HG02981 (cell line): Measurements from ENCODE around the gene KRTAP22-2.

Source experiments
- ATAC-seq: cut with Tn5 transposase; IDR thresholded peaks from one replicate; pipeline ENCODE4 v1.9.1; 2021; ENCODE audit warnings: mild to moderate bottlenecking, moderate library complexity; ENCODE audit not compliant: unreplicated experiment

The KRTAP22-2 gene

DNA sequence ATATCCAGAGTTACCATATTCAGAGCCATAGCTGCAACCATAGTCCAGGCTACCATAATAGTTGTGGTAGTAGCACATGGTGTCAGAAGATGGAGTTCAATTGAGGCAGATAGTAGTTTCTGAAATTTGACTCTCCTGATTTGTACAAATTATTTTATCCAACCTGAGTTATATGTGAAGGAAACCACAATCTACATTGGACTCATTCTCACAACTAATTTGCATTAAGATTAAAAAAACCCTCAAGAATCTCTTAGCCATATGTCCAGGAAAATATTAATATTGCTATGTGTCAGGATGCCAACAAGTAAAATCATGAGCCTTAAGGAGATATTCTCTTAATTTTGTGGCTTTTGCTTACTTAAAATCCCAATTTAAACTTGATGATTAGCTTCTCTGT is at the start of gene KRTAP22-2:
KRTAP22-2 (minus strand) TSS at position 101 of the 400 bp plus-strand sequence.
- ATAC-seq, result no peak

DNA sequence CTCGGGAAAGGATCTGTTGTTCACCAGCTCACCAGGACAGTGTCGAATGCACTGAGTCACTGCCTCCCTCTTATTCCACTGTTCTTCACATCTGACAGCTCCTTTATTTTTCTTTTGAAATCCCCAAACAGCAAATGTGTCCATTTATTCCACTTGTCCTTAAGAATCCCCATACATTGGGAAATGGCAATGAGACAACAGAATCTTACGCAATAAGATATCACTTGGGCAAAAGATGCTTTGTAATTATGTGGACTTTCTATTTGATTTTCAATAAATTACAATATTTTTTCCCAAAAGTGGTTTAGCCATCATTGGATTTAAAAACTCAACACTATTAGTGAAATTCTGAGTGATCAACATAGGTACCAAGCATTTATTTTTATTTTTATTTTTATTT is 48.5 kb upstream of the KRTAP22-2 start:
- ATAC-seq, result no peak

- no peak for ATAC-seq
Observed at GRCh38 chr21:30634906-30635305, 44.7 kb upstream of the KRTAP22-2 start, which contains the start of gene KRTAP20-2. Gene KRTAP20-2 (plus strand): TSS chr21:30635206. CDS start chr21:30635264, 58 bp downstream.

GRCh38 chr21:30629200-30629599 is 39.0 kb upstream of the KRTAP22-2 start:
- no peak for ATAC-seq

DNA sequence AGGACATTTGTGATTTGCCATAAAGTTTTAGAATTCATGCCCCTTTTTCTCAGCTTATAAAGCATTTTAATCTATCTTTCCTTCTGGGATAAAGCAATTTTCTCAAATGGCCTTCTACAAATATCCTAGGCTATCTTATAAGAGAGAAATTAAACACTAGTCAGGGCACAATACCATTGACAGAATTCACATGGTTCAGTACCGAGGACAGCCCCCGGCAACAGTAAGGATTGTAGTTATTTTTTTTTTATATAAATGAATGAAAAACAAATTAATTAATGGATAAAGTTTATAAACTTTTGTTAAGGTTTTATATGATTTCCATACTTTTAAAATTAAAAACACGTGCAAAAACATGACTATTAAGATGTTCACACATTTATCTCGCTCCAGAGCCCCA is 37.9 kb upstream of the KRTAP22-2 start:
- ATAC-seq, result no peak

DNA sequence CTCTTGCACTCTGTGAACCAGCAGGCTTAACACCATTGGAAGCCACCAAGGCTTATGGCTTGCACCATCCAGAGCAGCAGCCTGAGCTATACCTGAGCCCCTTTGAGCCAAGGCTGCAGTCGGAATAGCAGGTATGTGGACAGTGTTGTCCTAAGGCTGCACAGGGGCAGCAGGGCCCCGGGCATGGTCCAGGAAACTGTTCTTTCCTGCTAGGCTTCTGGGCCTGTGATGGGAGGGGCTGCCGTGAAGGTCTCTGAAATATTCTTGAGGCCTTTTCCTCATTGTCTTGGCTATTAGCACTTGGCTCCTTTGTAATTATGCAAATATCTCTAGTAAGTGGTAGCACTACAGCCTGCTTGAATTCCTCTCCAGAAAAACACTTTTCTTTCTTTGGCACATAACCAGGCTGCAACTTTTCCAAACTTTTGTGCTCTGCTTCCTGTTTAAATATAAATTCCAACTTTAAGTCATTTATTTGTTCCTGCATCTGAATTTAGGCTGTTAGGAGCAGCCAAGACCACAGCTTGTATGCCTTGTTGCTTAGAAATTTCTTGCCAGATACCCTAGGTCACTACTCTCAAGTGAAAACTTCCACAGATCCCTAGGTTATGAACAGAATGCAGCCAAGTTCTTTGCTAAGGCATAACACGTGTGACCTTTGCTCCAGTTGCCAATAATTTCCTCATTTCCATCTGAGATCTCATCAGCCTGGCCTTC is 35.4 kb upstream of the KRTAP22-2 start:
- ATAC-seq, result no peak

DNA sequence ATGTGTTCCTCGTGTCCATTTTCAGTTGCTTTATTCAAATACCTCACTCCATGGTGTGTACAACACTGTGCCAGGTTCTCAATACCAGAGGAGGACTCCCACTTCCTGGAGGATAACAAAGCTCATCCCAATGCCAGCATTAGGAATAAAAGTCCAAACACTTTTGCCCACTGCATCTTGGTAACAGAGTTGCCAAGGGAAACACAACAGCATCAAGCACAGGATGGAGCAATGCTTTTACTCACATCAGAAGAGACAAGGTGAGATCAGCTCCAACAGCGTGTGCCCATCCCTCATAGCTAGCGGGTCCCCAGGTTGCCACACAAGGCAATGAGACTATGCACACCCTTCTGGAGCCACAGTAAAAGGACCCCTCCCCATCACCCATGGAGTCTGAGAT is 33.2 kb upstream of the KRTAP22-2 start:
- ATAC-seq, result no peak

GRCh38 chr21:30620522-30620921 is 30.3 kb upstream of the KRTAP22-2 start, which contains the start of gene KRTAP20-4:
Gene KRTAP20-4 (plus strand): TSS chr21:30620627.
- ATAC-seq, result no peak

DNA sequence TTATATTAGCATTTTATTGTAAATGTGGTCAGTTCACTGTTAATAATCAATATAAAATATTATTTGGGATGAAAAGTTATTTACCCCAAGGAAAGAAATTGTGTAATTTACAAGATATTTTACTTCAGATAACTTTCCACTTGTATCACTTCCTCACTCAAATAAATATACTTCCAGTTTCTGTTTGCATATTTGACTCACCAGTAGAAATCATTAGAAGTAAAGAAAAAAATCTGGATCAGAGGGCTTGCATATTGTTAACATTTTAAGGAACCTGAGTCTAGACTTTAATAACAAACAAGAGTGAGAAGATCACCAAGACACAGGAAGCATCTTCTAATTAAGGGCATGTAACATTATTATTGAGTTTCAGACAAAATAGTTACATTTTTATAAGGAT is 29.9 kb upstream of the KRTAP22-2 start:
- no peak for ATAC-seq

- ATAC-seq, result no peak
Observed at GRCh38 chr21:30616125-30616524, 25.9 kb upstream of the KRTAP22-2 start, which contains the start of gene KRTAP20-1. Gene KRTAP20-1 (plus strand): TSS chr21:30616425. CDS start chr21:30616455, 30 bp downstream.

DNA sequence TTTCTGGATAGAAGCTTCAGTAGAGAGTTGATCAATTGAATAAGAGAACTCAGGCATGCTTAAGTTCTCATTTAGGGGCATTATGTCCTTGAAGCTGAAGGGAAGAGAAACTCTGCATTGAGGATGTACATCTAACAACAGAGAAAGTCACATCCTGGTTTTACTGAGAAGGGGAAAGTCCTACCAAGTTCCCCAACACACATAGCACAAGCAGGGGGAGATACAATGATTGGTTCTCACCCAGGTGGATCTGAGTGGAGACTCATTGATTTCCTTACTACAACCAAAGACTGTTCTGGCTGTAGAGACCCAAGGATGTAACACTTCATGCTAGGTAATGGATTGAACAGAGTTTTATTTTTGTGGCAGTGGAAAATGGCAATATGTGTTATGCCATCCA is 25.0 kb upstream of the KRTAP22-2 start:
- ATAC-seq, result no peak

- ATAC-seq, result no peak
Observed at GRCh38 chr21:30613836-30614235, 23.6 kb upstream of the KRTAP22-2 start, which contains the start of gene KRTAP6-1. Gene KRTAP6-1 (minus strand): TSS chr21:30613930. CDS start chr21:30613904, 26 bp downstream.

DNA sequence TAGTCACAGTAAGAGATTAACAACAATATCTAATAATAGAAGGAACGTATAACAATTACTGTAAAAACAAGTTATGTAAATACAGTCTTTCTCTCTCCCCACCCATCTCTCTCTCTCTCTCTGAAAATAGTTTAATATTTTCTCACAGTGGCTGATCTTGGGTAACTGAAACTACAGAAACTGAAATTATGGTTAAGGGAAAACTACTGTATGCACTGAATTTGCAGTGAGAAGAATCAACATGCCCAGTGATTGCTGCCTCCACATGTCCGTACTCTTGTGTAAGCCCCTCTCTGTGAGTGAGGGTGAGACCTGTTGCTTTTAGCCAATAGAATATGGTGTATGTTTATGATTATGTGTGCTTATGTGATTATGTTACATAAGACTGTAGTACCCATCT is 21.9 kb upstream of the KRTAP22-2 start:
- no peak for ATAC-seq

- no peak for ATAC-seq
Observed at GRCh38 chr21:30605968-30606367, 15.8 kb upstream of the KRTAP22-2 start.

GRCh38 chr21:30600787-30601186 is 10.6 kb upstream of the KRTAP22-2 start, which contains the start of gene KRTAP22-1:
Gene KRTAP22-1 (plus strand): TSS chr21:30601087.
- ATAC-seq, result no peak

DNA sequence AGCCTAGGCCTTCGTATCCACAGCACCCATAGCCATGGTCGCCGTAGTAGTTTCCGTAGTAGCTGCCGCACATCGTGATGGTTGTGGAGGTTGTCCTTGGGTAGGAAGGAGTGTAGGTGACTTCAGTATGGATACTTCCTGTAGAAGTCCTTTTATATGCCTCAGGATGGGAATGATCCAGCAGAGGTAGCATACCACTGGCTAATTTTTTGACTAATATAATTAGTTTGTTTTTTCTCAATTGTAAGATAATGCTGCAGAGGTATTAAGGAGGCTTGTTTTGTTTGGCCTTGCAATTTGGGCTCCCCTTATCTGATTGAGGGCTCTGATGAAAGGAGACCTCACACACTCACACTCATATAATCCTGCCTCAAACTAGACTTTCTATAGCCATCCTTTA is 8.6 kb upstream of the KRTAP22-2 start, which contains the start of gene KRTAP6-2:
KRTAP6-2 (minus strand) TSS at position 101 of the 400 bp plus-strand sequence; CDS start at position 73, 28 bp downstream.
- ATAC-seq, result no peak

- no peak for ATAC-seq
Observed at GRCh38 chr21:30592140-30592539, 1.9 kb upstream of the KRTAP22-2 start, which contains the start of gene KRTAP6-3. Gene KRTAP6-3 (plus strand): TSS chr21:30592440. CDS start chr21:30592446, 6 bp downstream.

- no peak for ATAC-seq
Observed at GRCh38 chr21:30582870-30583269, 7.3 kb downstream of the KRTAP22-2 start.

DNA sequence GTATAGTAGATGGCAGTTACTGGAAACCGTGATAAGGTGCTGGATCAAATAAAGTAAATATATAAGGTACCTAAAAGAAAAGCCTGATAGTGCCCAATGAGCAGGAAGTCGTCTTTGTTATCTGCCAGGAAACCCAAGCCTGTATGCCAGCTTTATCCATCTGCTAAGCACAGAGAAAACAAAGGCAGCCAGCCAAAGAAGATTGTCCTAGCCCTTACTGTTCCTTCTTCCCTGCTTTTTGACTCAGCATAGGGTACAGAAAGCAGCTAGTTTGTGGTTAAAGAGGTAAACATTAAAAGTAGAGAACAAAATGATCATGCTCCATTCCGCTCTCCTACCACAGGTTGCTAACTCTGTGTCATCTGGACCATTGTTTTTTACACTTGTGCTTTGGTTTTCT is 10.1 kb downstream of the KRTAP22-2 start:
- ATAC-seq, result no peak

GRCh38 chr21:30579346-30579745 is 10.9 kb downstream of the KRTAP22-2 start:
- ATAC-seq, result no peak

DNA sequence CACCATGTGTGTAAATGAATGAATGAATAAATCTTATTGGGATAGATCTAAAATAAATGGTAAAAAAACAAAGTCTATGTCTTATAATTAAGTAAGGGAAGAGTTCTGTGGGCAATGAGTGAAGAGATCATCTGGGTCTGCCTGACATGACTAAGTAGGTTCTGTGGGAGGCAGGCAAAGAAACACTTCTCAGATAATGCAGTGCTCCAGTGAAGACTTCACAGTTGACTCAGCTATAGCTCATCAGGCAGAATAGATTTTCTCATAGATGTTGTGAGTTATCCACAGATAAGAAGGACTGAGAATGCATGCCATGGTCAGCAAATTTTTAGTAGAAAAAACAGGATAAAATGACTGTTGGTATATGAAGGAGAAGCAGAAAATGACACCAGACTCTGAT is 12.4 kb downstream of the KRTAP22-2 start:
- ATAC-seq, result no peak

DNA sequence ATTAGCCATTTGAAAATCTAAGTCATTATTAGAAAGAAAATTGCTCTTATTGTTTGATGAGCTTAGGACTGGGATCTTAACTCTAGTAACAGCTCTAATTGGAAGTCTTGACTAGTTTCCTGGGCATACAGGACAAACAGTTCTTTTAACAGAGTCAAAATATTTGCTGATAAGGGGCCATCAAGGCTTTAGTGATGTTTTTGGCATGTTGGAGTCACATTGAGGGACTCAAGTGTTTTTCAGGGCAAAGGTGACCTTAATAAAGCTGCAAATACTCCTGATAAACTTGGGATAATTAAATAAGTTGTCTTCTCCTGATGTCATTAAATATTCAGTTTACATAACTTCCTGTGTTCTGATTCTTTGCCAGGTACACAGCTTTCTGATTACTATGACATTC is 22.6 kb downstream of the KRTAP22-2 start:
- no peak for ATAC-seq
